ENCODE data around the gene ITGB3BP. TPM values are rescaled to one million over a fixed set of nuclear protein-coding genes. Genes with fewer than 3 reads are reported as not detected.

The ITGB3BP gene
- total RNA-seq, 1 experiment from 2014 or later: 31.9 TPM

DNA sequence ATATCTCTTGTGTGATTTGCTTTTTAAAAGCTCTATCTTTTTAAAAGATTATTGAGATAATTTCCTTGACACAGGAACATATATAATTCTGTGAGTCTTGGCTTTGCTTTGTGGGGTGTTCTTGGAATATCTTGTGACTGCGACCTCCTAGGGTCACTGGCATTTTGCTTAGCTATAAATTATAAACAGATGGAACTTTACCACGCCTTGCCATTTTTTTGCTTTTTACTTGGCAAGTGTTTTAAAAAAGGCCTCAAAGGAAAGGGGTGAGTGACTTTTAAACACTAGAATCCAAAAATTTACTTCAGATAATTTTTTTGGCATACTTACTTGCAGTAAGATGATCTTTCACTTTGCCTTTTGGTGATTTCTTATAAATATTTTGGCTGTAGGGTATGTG is 112.0 kb downstream of the ITGB3BP start:
- intact Hi-C loops (cut with micrococcal nuclease; ENCODE audit: unreplicated experiment) (no loop called here), in situ Hi-C loops (cut with HindIII; ENCODE audit: low pct_unique_long_range_greater_than_20kb, low sequenced_read_pairs) (no loop called here)
- DNase-seq (ENCODE audit: low read depth, low spot score): no peak
- H3K27ac ChIP-seq (ENCODE audit: low read length): no peak overlapping the region
- H3K36me3 ChIP-seq (ENCODE audit: control insufficient read depth, insufficient read depth, low read length): 0 out of 2 replicates have a peak, but pooled peaks cover 3% of the 10 kb centered on the region
- H3K9me3 ChIP-seq (ENCODE audit: control insufficient read depth, insufficient read depth, low read depth, low read length): no peaks in the 10 kb centered on the region
- H3K4me3 ChIP-seq (ENCODE audit: low read depth in 2 of 2, low read length in 2 of 2): no peak overlapping the region
- no peaks in the 10 kb centered on the region for H3K4me1 ChIP-seq (ENCODE audit: control insufficient read depth, insufficient read depth, low read length)
- BruUV-seq (replicated peaks): no TSS peak
- ChIA-PET POLR2A (no interaction called here), CTCF (interaction anchor here (0.6 kb wide), 1 partner anchor 43 kb away, joined by 3 read pairs; no protein-coding TSS in a partner anchor)
- TF ChIP-seq REST (IDR thresholded peaks at IDR 0.05; ENCODE audit: insufficient read depth in 1 of 2, low read depth in 2 of 2, low read length in 1 of 2) (no peak), TCF7L2 (IDR thresholded peaks at IDR 0.05; ENCODE audit: low read depth, low read length) (no peak), SIN3A (IDR thresholded peaks at IDR 0.05; ENCODE audit: borderline replicate concordance, insufficient read depth, low read depth, low read length) (no peak), CTCF (IDR thresholded peaks at IDR 0.05) (no peak), POLR2AphosphoS5 (IDR thresholded peaks at IDR 0.05; ENCODE audit: low read depth, low read length) (no peak)
- H3K27me3 ChIP-seq (ENCODE audit: control insufficient read depth, insufficient read depth, low read length): no peaks in the 10 kb centered on the region
- ATAC-seq: no peak

- H3K4me1 ChIP-seq (ENCODE audit: control insufficient read depth, insufficient read depth, low read length): no peaks in the 10 kb centered on the region
- ATAC-seq (no peak), DNase-seq (ENCODE audit: low read depth, low spot score) (no peak)
- CTCF ChIA-PET: no interaction called here
- H3K27ac ChIP-seq (ENCODE audit: low read length): no peak overlapping the region
- TF ChIP-seq CTCF (IDR thresholded peaks at IDR 0.05): no peak
- TF ChIP-seq TCF7L2 (IDR thresholded peaks at IDR 0.05; ENCODE audit: low read depth, low read length): no peak
- TF ChIP-seq SIN3A (IDR thresholded peaks at IDR 0.05; ENCODE audit: borderline replicate concordance, insufficient read depth, low read depth, low read length): no peak
- TF ChIP-seq POLR2AphosphoS5 (IDR thresholded peaks at IDR 0.05; ENCODE audit: low read depth, low read length): no peak
- TF ChIP-seq REST (IDR thresholded peaks at IDR 0.05; ENCODE audit: insufficient read depth in 1 of 2, low read depth in 2 of 2, low read length in 1 of 2): no peak
- no peaks in the 10 kb centered on the region for H3K27me3 ChIP-seq (ENCODE audit: control insufficient read depth, insufficient read depth, low read length)
- 0 out of 2 replicates have a peak, but pooled peaks cover 8% of the 10 kb centered on the region for H3K36me3 ChIP-seq (ENCODE audit: control insufficient read depth, insufficient read depth, low read length)
- in situ Hi-C loops (cut with HindIII; ENCODE audit: low pct_unique_long_range_greater_than_20kb, low sequenced_read_pairs) (no loop called here), intact Hi-C loops (cut with micrococcal nuclease; ENCODE audit: unreplicated experiment) (no loop called here)
- POLR2A ChIA-PET: no interaction called here
- no peaks in the 10 kb centered on the region for H3K9me3 ChIP-seq (ENCODE audit: control insufficient read depth, insufficient read depth, low read depth, low read length)
- no peak overlapping the region for H3K4me3 ChIP-seq (ENCODE audit: low read depth in 2 of 2, low read length in 2 of 2)
- BruUV-seq (replicated peaks): no TSS peak
Measured at GRCh38 chr1:63408331-63408730, 114.7 kb downstream of the ITGB3BP start.

All from Panc1 (cell line).